NCI-H345 treated with DMSO at 0.1 percent for 48 hours (cell line): Measurements from ENCODE around the gene CCAR1.
"Not testable (repeated sequence)": the region's sequence is repeated elsewhere in the genome, so short reads cannot be mapped to it uniquely, and the experiment has no call there.

Source experiments
- DNase-seq: peaks from one replicate; lab custom pipeline; 2025; ENCODE audit not compliant: unreplicated experiment; lab: John Stamatoyannopoulos, UW

The CCAR1 gene

DNA sequence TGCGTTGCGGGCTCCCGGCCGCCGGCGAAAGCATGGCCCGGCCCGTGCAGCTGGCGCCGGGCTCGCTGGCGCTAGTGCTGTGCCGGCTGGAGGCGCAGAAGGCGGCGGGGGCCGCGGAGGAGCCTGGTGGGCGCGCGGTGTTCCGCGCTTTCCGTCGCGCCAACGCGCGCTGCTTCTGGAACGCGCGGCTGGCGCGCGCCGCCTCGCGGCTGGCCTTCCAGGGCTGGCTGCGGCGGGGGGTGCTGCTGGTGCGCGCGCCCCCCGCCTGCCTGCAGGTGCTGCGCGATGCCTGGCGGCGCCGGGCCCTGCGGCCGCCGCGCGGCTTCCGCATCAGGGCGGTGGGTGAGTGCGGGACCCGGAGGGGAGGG is 106.5 kb downstream of the CCAR1 start:
- DNase-seq: not testable (repeated sequence)

DNA sequence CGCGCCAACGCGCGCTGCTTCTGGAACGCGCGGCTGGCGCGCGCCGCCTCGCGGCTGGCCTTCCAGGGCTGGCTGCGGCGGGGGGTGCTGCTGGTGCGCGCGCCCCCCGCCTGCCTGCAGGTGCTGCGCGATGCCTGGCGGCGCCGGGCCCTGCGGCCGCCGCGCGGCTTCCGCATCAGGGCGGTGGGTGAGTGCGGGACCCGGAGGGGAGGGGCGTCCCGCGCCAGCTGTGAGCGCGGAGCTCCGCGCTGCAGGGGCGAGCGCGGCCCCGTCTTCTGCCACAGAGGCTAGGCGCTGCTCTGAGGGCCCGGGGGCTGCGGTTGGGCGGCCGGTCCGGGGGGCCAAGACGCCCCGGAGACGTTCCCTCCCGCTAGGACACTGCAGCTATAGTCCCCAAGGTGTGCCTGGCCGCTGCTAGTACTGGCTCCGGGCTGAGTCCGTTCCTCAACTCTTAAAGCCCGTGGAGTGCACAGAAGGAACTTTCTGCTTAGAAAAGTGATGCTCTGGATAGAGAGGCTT is 107.1 kb downstream of the CCAR1 start:
- not testable (repeated sequence) for DNase-seq

DNA sequence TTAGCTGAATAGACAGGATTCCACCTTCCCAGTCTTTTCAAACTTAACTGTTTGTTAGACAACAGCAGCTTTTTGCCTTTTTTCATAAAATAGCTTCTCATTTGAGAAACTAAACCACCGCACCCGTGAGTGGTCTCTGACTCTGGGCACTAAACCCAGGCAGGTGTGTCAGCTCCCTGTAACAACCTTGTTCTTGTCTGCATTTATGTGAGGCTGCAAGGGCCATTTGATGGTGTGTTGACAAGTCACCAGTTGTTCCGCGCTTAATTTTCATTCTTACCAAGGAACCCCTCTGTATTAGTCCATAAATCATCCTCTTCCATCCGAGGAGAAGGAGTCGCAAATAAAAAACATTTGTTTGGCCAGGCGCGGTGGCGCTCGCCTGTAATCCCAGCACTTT is 107.8 kb downstream of the CCAR1 start:
- DNase-seq: no peak

DNA sequence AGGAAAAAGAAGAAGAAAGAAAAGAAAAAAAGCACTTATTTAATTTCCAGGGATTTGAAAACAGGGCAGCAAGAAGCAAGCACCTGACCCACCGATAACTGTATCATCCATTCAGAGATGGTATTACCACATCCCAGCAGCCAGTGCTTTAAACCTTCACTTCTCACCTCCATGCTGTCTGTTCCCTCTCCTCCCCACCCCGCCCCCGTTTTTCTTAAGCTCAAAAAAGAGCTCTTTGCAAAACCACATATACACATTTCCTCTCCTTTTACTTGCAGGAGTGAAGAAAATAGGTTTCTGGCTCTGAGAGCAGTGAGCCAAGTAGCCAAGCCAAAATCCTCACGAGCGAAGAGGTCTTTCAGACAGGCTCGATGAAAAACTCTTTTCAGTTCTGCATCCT is 108.5 kb downstream of the CCAR1 start:
- no peak for DNase-seq

DNA sequence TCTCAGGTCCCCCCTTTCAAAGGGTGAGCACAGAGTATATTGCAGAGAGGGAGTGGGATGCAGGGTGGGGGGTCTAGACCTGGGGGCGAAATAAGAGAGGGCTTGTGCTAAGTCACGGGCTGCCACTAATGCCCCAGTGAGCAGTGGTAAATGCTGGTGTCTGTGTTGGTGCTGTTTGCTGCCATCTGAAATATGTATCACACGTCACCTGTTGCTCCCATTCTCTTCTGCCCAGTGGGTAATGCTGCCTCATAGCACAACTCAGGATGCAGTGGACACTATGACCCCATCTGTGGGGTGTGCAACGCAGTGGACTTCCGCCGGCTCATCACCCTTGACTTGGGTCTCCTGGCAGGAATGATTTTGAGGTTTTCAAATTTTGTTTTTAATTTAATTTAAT is 108.9 kb downstream of the CCAR1 start:
- DNase-seq: no peak

DNA sequence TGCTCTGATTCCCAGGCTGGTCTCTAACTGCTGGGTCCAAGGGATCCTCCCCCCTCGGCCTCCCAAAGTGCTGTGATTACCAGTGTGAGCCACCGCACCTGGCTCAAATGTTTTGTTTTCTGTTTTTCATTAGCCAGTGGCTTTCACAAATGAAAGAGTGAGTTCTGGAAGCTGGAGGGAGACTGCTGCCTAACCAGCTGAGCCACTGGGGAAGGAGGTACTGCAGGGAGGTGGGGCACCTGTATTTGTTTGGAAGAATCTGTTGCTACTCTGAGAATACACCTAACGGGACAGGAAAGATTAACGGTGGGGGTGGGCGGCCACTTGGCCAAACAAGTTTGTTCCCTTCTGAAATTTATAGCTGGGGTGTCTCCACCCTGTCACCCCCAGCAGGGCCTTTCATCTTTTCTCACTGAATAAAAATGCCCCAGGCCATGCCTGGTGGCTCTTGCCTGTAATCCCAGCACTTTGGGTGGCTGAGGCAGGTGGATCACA is 111.0 kb downstream of the CCAR1 start:
- no peak for DNase-seq

DNA sequence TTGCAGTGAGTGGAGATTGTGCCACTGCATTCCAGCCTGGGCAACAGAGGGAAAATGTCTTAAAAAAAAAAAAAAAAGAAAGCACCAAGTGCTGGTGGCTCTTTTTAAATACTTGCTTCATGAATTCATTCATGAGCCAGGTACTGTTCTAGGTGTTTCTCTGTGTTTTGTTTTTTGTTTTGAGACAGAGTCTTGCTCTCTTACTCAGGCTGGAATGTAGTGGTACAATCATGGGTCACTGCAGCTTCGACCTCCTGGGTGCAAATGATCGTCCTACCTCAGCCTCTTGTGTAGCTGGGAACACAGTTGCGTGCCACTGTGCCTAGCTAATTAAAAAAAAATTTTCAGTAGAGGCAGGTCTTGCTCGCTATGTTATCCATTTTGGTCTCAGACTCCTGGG is 111.6 kb downstream of the CCAR1 start:
- DNase-seq: no peak

DNA sequence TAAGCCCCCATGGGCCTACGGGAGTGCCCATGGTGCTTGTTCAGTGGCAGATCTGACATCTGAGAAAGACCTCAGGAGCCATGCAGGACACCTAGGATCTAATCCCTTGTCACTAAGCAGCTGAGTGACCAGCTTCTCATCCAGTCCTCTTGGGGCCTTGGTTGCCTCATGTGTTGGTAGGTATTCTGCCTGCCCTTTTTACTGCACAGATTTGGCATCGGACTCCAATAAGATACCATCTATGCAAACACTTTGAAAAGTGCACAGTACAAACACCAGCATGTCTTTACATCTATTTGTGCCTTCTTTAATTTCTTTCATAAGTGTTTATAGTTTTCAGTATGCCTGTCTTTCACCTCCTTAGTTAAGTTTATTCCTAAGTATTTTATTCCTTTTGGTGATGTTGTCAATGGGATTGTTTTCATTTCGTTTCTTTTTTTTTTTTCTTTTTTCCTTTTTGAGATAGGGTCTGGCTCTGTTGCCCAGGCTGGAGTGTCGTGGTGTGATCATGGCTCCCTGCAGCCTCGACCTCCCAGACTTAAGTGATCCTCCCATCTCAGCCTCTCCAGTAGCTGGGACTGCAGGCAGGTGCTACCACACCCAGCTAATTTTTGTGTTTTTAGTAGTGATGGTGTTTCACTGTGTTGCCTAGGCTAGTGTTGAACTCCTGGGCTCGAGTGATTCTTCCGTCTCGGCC is 116.7 kb downstream of the CCAR1 start:
- no peak for DNase-seq

DNA sequence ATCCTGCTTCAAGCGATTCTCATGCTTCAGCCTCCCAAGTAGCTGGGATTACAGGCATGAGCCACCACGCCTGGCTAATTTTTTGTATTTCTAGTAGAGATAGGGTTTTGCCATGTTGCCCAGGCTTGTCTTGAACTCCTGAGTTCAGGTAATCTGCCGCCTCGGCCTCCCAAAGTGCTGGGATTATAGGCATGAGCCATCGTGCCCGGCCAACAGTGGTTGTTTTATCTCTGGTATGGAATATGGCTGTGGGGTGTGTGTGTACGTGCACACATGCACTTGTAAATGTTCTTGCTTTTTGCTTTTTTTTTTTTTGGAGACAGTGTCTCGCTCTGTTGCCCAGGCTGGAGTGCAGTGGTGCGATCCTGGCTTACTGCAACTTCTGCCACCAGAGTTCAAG is 119.6 kb downstream of the CCAR1 start:
- DNase-seq: not testable (repeated sequence)
